SU-DHL-6 (cell line): ENCODE measurements around the gene CALML3.

Source experiments
- H2AFZ ChIP-seq: fragments of 200-600 bp; sonication (generic); 2 replicates; pipeline ENCODE4 v1.6.1; 2014; ENCODE audit warnings: low read depth, mild to moderate bottlenecking, moderate library complexity, mixed read lengths, antibody characterized with exemption, low read length; ENCODE audit not compliant: severe bottlenecking
- H3F3A ChIP-seq: fragments of 200-600 bp; shearing (Covaris generic); 2 replicates; pipeline ENCODE4 v1.6.0; 2016; ENCODE audit warnings: antibody characterized with exemption, mild to moderate bottlenecking; ENCODE audit not compliant: insufficient read depth
- H3K27ac ChIP-seq: fragments of 200-600 bp; sonication (generic); 2 replicates; pipeline ENCODE4 v1.5.1; 2016; ENCODE audit warnings: low read depth, mild to moderate bottlenecking, low read length, moderate library complexity, mixed read lengths
- H3K27me3 ChIP-seq: fragments of 200-600 bp; sonication (generic), shearing (Covaris generic); 2 replicates; pipeline ENCODE4 v1.6.0; 2014; ENCODE audit warnings: mild to moderate bottlenecking, low read length
- H3K36me3 ChIP-seq: fragments of 200-600 bp; sonication (generic); 2 replicates; pipeline ENCODE4 v1.6.1; 2014; ENCODE audit warnings: mild to moderate bottlenecking, low read length, mixed read lengths
- H3K4me2 ChIP-seq: fragments of 300-600, 200-600 bp; shearing (Covaris generic), sonication (generic); 2 replicates; pipeline ENCODE4 v1.6.0; 2014; ENCODE audit warnings: low read length, low read depth, mild to moderate bottlenecking; ENCODE audit not compliant: poor library complexity, severe bottlenecking
- H3K4me3 ChIP-seq: fragments of 200-600 bp; sonication (generic); 2 replicates; pipeline ENCODE4 v1.5.1; 2014; ENCODE audit warnings: antibody characterized with exemption, low read length, mild to moderate bottlenecking, mixed read lengths; ENCODE audit not compliant: insufficient read depth, poor library complexity, severe bottlenecking
- H3K79me2 ChIP-seq: fragments of 200-600 bp; sonication (generic); 2 replicates; pipeline ENCODE4 v1.6.1; 2014; ENCODE audit warnings: mild to moderate bottlenecking, low read length, moderate library complexity; ENCODE audit not compliant: insufficient read depth
- H3K9ac ChIP-seq: fragments of 200-600 bp; sonication (generic); 2 replicates; pipeline ENCODE4 v1.7.0; 2014; ENCODE audit warnings: mild to moderate bottlenecking, low read length
- H3K9me2 ChIP-seq: fragments of 200-600 bp; sonication (generic); replicated peaks from 2 replicates; pipeline ENCODE4 v1.6.1; 2014; ENCODE audit warnings: low read length; ENCODE audit not compliant: insufficient read depth
- H3K9me3 ChIP-seq: fragments of 200-600 bp; sonication (generic); 2 replicates; pipeline ENCODE4 v1.6.1; 2014; ENCODE audit warnings: low read length, mixed read lengths; ENCODE audit not compliant: insufficient read depth
- H4K20me1 ChIP-seq: fragments of 200-600 bp; sonication (generic); 2 replicates; pipeline ENCODE4 v1.6.1; 2014; ENCODE audit warnings: low read depth, mild to moderate bottlenecking, antibody characterized with exemption, low read length, moderate library complexity, mixed read lengths
- CTCF ChIP-seq: fragments of 200-600 bp; sonication (generic); IDR thresholded peaks from one replicate; pipeline ENCODE4 v1.5.1; 2017; ENCODE audit warnings: antibody characterized with exemption, mild to moderate bottlenecking, low read length, moderate library complexity; ENCODE audit not compliant: insufficient read depth, poor library complexity, severe bottlenecking
- EZH2phosphoT487 ChIP-seq: fragments of 200-600 bp; sonication (generic), shearing (Covaris generic); conservative IDR thresholded peaks from 2 replicates; pipeline ENCODE4 v1.6.1; 2018; ENCODE audit warnings: mild to moderate bottlenecking, antibody characterized with exemption, low read length, moderate library complexity, mixed read lengths

Gene CALML3

GRCh38 chr10:5504146-5505072, 20.4 kb upstream of the CALML3 start:
- no peaks in the 10 kb centered on the region for H3K9me2 ChIP-seq
- no peak overlapping the region for H3K4me2 ChIP-seq
- H3K4me3 ChIP-seq = no peak overlapping the region
- H3K27ac ChIP-seq = no peak overlapping the region
- H3K79me2 ChIP-seq = no peaks in the 10 kb centered on the region
- H3F3A ChIP-seq = no peaks in the 10 kb centered on the region
- no peak overlapping the region for H2AFZ ChIP-seq
- H3K27me3 ChIP-seq = no peaks in the 10 kb centered on the region
- no peaks in the 10 kb centered on the region for H3K9me3 ChIP-seq
- TF ChIP-seq CTCF (no peak), EZH2phosphoT487 (no peak)
- no peaks in the 10 kb centered on the region for H3K36me3 ChIP-seq
- H4K20me1 ChIP-seq = no peaks in the 10 kb centered on the region
- no peak overlapping the region for H3K9ac ChIP-seq

DNA sequence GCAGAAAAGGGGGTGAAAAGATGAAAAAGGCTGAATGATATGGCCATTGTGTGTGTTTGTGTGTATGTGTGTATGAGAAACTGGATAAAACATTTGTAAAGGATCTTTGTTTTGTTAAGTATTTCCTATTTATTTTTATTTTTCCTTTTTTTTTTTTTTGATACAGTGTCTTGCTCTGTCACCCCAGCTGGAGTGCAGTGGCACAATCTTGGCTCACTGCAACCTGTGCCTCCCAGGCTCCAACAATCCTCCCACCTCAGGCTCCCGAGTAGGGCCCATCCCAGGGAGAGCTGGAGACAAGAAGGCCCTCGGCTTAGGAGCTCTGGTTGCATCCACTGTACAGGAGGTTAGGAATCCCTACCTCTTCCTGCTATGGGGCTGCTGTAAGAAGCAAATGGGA, 18.5 kb upstream of the CALML3 start:
- Histone ChIP-seq H3K4me3 (no peak overlapping the region), H3K27ac (no peak overlapping the region), H3F3A (no peaks in the 10 kb centered on the region), H3K79me2 (no peaks in the 10 kb centered on the region), H3K4me2 (no peak overlapping the region), H4K20me1 (no peaks in the 10 kb centered on the region), H2AFZ (no peak overlapping the region), H3K9ac (no peak overlapping the region), H3K9me2 (no peaks in the 10 kb centered on the region), H3K27me3 (no peaks in the 10 kb centered on the region), H3K9me3 (no peaks in the 10 kb centered on the region), H3K36me3 (no peaks in the 10 kb centered on the region)
- TF ChIP-seq EZH2phosphoT487 (no peak), CTCF (no peak)

- H3K4me3 ChIP-seq = no peak overlapping the region
- H3K9me2 ChIP-seq = no peaks in the 10 kb centered on the region
- H4K20me1 ChIP-seq = no peaks in the 10 kb centered on the region
- H3K4me2 ChIP-seq = no peak overlapping the region
- H3K27me3 ChIP-seq = no peaks in the 10 kb centered on the region
- TF ChIP-seq CTCF = no peak
- TF ChIP-seq EZH2phosphoT487 = no peak
- no peak overlapping the region for H3K9ac ChIP-seq
- no peaks in the 10 kb centered on the region for H3F3A ChIP-seq
- H2AFZ ChIP-seq = no peak overlapping the region
- no peaks in the 10 kb centered on the region for H3K36me3 ChIP-seq
- no peaks in the 10 kb centered on the region for H3K79me2 ChIP-seq
- H3K9me3 ChIP-seq = no peaks in the 10 kb centered on the region
- H3K27ac ChIP-seq = no peak overlapping the region
These were observed 17.8 kb upstream of the CALML3 start for GRCh38 chr10:5506751-5507648.
